RPMI7951 (cell line): ENCODE data around the gene ELL2. TPM values are rescaled to one million over a fixed set of nuclear protein-coding genes. Genes with fewer than 3 reads are reported as not detected.

Experiments
- DNase-seq: peaks from one replicate; pipeline ENCODE4 v3.0.0-alpha.2; 2012; ENCODE audit warnings: low read depth
- total RNA-seq: library from RNA; depleted of rRNA; stranded (reverse); fragments of >200 nt; shearing (Covaris generic); gene quantifications from 2 replicates; pipeline ENCODE4 v1.2.3, GENCODE V29; 2014

Gene ELL2
- total RNA-seq, 1 experiment from 2014 or later: 19.8 TPM

DNA sequence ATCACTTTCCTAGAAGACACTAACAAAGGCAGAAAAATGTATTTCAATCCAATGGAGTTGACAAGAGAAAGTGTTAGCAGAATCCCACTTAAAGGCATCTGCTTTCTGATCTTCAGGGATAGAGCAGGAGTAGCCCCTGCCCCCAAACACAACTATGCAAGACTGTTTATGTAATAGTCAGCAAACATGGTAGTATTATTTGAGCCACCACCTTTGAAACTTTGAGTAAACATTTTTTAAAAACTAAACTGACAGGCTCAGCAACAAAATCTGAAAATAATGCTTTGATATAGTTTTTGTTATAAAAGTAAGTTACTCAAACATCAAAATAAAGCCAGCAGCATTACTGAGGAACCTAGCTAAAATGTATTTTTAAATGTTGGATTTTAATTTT, 4.8 kb downstream of the ELL2 start:
- no peak for DNase-seq

DNA sequence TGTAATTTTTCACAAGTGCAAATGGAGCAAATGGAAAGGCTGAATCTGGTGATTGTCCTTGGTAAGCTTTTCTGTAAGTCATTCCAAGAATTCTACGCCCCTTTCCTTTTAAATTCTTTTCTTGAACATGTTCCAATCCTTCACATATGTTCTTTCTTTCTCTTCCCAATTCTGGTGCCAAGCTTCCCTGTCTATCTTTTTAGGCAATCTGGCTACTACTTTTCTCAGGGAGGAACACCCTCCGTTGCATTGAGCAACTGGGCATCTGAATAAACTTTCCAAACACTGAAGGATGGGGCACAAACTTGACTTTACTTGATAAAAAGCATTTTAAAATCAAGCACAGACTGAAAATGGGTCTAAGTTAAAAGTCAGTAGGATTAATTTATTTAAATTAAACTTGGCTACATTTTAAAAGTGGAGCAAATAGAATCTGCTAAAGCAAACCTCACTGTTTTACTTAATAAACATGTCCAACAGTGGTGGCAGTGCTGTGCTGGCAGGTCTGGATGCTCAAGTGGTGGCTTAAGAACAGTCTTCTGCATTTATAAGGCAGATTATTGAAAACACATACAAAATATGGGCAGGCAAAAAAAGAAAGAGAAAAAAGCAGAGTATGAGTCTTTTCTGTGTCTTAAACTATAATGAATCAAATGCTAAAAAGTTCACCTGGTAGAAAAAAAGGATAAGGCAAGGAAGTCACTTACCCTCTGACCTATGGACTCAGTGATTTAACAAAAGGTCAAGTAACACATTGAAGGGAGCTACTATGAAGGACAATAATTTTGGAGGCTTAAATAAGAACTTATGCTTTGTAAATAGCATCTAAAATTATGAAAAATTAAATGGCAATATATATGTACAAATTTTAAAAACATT, 5.4 kb downstream of the ELL2 start:
- DNase-seq: peak; percentile 26

DNA sequence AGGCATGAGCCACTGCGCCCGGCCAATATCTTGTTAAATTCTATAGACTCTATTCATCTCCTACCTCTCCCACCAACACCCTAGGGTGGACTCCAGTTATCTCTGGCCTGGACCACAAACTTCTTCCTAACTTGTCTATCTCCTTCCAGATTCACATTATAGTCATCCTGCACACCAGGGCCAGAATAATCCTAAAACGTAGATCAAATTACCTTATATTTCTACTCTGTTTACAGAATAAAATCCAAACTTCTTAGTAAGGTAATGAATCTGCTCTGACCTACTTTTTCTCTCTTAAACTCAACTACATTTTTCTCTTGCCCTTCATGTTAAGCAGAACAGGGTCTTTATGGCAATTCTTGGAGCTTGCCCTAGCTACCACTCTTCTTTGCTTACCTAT, 6.9 kb downstream of the ELL2 start:
- DNase-seq: no peak

DNA sequence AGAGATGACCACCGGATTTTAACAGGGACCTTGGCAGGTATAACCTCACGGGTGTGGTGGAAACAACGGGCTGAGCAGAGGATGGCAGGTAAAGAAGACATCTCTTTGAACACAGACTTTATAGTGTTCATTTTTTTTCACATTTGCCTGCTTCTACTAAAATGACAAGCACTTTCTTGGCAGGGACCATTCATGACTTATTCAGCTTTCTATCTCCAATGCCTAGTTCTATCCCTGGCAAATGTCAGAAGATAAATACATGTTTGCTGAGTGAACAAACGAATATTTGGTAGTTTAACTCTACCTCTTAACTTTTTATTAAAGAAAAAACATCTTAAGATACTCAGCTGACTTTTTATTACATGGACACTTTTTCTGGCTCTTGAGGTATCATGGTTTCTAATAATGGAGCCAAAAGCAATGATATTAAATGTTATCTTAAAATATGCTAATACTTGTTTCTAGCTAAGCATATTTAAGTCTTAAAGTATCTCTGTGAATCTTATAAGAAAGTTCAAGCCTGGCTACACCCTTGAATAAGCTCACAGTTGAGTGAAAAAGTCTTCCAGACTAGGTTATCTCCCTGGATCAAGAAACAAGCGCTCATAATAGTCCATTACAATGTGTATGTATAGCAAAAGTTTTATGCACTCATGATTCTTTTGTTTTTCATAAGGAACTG, 8.5 kb downstream of the ELL2 start:
- no peak for DNase-seq

DNA sequence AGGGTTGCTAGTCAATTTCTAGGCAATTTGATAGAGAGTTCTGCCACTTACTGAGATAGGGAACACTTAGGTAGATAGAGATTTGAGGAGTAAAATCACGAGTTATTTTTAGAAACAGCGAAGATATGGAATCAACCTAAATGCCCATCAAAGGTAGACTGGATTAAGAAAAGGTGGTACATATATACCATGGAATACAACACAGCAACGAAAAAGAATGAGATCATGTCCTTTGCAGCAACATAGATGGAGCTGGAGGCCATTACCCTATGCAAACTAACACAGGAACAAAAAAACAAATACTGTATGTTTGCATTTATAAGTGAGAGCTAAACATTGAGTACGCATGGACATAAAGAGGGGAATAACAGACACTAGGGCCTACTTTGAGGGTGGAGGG, 9.7 kb downstream of the ELL2 start:
- DNase-seq: no peak

DNA sequence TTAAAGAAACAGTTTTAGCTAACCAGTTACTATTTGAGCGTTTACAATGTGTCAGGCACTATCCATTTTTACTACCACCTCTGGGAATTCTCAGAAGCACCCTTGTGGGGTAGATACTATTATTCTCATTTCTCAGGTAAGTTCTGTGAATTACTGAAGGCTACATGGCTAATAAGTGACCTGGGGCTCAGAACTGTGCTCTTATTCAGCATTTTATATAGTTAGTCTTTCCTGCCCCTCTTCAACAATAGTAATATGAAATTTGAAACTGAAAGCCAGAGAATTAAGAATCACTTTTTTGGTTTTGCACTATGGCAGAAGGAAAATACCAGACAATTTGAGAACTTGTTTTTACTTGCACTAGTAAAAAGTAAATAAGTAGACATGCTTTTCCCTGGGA, 11.8 kb downstream of the ELL2 start:
- DNase-seq: no peak

DNA sequence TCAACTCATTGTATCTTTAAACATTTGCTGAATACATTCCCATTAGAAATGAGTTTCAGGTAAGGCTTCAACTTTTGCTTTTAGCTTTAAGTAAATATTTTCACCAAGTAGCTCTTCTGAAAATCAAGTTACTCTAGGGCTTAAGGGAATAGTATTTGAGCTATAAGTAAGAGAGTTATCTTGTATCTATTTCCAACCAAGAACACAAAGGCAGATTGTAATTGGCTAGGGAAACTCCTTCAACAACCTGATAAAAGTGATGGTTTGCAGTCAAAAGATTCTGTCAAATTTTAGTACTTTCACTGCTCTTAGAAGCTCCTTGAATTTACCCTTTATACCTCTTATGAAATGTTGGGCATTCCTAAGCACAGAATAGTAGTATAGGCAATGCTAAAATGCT, 13.0 kb downstream of the ELL2 start:
- DNase-seq: no peak

DNA sequence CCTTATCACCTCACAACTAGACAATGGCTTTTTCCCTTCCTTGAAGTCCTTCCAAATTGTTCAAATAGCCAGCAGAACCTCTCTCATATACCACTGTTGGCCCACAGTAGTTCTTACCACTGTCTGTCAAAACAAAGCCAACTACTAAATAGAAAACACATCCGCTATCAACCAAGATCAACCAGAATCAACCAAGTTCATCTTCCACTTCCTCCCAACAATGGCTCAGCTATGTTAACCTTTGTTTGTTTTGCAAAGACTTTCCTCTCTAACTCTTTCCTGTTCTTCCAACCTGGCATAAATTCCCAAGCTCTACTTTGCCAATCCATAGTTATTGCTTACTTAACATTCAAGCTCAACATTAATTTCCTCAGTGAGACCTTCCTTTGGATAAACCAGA, 15.2 kb downstream of the ELL2 start:
- DNase-seq: no peak

DNA sequence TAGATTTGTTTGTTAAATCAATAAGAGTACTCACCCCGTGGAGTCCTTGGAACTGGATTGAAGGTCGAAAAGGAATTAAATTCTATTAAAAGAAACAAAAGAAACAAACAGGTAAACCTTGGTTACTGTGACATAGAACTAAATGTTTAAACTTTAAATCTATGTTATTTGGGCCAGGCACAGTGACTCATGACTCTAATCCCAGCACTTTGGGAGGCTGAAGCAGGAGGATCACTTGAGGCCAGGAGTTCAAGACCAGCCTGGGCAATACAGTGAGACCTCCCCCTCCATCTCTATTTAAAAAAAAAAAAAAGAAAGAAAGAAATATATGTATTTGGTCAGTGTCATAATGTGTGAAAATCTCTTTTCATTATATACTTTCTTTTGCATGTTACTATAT, 18.7 kb downstream of the ELL2 start:
- DNase-seq: no peak

DNA sequence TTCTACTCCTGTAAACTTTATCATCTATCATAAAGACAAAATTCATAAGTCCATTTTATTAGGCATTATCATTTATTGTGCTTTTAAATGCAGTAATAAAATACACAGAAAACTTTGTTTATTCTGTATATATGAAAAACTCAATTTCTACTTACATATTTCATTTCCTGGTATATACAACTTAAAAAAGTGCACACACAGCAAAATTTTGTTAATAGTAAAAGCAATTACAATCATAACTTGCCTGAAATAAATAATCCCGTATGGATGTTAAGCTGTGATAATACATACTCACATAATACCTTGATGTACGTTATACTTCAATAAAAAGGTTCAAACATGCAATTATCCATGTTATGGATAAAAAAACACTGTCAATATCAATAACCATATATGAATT, 19.2 kb downstream of the ELL2 start:
- no peak for DNase-seq

DNA sequence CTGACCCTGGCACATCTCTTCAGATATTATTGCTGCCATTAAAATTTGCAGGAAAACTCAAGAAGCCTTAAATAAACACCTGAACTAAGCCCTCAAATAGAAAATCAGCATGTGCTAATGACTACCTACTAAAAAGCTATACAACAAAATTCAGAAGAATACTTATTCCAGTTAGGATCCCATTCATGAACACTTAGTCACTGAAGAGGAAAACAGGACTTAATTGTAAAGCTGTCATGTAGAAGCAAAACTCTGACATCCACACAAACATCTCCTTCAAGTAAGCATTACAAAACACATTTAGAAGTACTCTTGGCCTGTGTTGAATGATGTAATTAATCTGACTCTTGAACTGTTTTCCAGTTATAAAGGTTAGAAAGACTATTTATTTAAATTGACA, 19.9 kb downstream of the ELL2 start:
- no peak for DNase-seq

DNA sequence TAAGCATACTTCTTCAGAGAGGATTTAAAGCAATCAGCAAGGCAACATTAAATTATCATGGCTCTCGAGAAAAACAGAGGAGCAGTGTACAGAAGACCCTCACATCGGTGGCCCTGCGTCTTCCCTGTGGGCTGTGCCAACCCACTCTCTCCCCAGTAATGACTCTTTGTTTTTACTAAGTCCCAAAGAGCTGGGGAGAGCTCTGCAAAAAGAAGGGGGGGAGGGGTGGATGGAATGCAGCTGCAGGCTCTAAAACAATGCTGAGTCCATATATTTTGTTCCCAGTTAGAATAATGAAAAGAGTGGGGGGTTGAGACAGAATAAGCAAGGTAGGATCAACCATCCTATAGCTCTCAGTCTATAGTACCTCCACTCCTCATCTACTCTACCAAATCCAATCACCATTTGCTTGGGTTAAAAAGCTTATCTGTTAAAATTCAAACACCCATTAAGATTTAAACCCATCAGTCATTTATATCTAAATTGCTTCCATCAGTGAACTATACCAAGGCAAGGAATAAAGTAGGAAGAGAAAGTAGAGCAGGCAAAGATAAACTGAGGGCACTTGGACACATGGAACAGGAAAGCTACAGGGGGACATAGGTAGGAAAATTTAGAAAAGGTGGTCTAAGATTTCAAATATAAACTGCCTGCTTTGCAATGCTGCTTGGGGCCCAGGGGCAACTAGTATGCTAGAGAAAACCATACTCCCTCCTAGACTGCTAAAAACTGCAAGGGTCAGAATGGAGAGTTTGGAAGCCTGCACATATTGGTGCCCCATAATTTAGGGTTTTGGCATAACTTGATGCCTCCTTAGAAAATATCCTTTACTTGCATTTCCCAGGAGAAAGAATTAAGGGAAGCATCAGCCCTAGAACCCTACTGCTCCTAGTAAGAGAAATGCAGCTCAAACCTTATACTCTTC, 20.6 kb downstream of the ELL2 start:
- no peak for DNase-seq

DNA sequence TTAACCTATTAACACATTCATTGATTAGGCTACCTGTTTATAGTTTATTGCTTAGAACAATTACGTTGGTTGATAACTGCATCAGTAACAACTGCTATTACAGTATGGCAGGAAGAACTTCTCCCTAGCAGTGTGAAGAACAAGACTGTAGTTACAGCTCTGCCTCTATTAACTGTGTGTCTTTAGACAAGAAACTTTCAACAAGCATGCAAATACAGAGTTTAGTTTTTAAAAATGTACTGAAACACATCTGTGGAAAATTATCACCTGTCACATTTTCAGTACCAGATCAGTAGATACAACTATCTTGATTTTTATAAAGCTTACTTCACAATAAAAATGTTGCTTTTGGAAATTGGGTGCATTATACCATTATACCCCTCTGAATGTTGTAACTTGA, 22.2 kb downstream of the ELL2 start:
- DNase-seq: no peak

DNA sequence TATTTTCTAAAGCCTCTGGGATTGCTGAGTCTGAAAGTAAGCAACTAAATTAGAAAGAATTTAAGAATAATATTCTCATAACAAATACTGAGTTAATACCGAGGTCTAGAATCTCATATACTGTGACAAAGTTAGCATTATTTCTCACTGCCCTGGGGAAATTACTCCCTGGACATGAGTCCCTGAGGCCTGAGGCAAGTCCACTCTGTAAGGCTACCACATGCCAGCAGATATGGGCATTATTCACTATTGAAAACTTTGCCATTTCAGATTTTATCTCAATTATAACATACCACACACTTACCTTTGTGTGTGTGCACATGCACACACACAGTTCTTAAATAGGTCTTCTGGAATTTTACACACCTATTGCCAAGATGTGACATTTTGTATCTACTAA, 22.9 kb downstream of the ELL2 start:
- no peak for DNase-seq

DNA sequence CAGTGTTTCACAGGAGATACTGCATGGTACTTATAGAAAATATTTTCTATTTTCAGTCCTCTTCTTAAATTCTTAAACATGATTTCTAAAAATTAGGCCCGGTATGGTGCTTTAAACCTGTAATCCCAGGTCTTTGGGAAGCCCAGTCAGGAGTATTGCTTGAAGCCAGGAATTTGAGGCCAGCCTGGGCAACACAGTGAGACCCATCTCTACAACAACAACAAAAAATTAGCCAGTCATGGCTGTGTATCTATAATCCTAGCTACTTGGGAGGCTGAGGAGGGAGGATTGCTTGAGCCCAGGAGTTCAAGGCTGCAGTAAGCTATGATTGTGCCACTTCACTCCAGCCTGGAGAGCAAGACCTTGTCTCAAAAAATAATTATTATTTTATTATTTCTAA, 23.3 kb downstream of the ELL2 start:
- DNase-seq: no peak

DNA sequence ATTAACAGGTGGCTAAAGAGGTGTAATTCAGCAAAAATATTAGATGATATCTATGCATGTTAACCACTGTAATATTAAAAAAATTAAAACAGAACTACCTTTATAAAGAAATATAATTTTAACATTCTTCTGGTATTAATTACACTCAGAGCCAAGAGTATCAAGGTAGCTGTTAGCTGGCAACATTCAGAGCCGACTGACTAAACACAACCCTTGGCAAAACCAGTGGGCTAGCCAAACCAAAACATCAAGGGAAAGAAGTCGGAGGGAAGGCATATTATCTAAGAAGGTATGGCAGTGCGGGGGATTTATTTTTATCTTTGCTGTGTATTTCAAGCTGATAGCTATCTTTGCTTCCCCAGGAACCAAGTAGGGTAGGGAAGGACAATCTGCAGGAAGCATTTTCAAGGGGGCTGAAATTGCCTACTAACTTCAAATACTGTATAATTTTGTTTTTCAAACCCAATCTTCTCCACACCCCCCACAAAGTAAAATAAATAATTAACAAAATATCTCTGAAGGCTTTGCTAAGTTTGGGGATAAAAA, 24.0 kb downstream of the ELL2 start:
- DNase-seq: no peak

DNA sequence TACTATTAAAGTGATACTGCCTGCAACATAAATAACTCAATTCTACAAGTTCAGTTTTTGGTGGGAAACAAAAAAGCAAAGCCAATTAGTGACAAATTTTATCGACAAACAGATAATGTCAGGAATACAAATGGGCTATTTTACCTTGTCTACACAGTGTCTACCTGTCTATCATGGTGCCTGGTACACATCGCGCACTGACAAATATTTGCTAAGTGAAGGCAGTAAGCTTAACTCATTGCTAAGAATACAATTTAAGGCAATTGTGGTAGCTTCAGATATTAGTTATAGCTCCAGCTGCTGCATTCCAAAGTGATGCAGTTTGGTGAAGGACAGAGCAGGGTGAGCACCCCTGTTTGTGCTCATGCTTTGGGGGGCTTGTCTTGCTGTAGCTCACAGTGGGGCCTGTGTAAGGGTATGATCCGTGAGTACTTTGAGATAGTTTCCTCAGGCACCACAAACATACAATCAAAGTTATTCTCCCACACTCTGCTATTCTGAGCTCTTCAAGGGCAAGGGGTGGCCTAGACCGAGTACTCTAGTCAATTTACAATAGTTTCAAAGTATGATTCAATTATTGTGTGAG, 24.7 kb downstream of the ELL2 start:
- no peak for DNase-seq

DNA sequence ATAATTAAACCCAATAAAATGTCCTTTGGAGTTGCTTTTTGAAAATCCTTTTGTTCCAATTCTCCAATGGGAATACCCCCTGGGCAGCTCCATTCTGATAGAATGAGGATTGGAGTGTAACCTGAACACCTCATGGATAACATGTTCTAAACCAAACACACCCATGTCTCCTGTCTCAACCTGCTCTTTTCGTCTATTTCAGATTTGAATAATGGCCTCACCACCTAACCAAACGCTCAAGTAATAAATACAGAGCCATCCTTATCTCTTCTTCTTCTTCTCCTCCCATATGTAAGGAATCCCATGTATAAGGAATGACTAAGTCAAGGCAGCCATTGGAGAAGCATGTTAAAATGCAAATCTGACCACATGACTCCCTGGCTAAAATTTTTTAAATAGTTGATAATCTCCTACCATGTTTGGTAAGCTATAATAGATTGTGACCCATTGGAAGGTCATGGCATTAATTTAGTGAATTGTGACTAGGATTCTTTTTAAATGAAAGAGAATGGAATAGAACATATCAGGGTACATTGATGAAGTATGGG, 26.0 kb downstream of the ELL2 start:
- no peak for DNase-seq

DNA sequence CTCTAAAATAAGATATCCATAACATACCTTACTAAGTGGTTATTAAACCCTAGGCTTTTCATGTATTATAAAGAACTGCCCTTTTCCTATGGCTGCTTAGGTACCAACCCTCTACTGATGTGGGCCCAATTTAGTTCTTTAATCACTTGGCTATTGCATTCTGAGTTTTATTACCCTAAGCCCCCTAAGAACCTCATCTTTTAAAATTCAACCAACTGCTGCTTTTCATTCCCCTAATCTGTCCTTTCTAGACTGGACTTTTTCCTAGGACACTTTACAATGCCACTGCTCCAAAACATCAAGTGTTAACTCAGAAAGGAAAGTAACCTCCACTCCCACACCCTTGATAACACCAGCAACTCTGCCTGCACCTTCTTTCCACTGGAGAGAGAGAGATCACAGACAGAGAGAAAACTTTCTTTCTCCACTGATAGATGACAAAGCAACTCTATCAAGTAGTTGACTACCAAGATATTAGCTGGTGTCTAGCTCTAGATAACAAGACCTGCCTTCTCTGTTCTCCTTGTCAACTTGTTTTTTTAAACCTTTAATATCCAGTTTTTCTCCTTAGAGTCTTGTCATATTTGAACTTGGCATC, 27.3 kb downstream of the ELL2 start:
- no peak for DNase-seq

DNA sequence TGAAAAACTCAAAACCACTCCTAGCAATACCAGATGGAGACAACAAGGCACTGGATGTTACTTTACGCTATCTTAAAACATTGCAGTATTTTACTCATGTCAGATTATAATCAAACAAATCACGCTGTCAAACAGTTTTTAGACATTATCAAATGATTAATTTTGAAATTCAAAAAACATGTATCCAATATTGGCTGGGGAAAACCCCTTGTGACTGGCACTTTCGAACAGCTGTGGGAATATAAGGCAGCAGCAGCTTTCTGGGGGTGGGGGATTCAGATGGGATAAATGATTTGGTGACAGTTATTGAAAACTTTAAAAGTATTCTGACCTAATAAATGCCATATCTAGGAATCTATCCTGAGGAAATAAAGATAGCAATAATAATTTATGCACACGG, 28.7 kb downstream of the ELL2 start:
- no peak for DNase-seq
